NCI-H1092 (cell line): Measurements from ENCODE around the gene NRXN3.

ENCODE experiments used
- DNase-seq: peaks from one replicate; lab custom pipeline; 2025; lab: John Stamatoyannopoulos, UW

Gene NRXN3

DNA sequence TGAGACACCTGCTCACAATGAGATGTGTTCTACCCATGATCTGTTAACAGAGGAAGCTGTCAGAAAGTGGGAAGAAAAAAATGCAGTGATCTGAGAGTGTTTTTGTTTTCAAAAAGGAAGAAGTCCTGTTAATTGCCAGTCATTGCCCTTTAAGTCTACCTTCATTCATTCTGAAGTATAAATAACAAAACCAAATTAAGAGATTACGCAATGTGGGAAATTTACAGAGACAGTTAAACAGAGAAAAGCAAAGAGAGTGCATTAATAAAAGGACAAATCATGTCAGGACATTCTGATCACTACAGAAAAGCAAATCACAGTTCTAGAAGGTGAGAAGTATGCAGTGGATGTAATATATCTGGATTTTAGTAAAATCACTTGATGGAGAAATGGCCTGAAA lies 154.2 kb downstream of the NRXN3 start:
- DNase-seq, result no peak

DNA sequence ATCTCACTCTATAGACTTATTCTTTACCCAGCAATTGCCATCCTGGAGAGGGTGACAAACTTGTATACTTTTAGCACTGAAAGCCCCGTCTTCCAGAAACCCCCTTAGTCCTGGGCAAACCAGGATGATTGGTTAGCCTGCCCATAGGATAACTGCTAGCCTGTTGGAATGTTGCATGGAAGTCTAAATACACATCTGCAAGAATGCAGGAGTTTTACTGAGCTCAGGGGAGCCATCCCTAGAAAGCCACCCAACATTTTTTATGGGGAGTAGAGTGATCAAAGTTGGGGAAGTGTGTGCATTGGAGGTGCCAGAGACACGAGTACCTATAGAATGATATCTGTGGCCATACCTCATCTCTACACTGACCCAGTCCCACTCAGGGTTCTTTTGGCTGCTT lies 155.7 kb downstream of the NRXN3 start:
- DNase-seq, result no peak

DNA sequence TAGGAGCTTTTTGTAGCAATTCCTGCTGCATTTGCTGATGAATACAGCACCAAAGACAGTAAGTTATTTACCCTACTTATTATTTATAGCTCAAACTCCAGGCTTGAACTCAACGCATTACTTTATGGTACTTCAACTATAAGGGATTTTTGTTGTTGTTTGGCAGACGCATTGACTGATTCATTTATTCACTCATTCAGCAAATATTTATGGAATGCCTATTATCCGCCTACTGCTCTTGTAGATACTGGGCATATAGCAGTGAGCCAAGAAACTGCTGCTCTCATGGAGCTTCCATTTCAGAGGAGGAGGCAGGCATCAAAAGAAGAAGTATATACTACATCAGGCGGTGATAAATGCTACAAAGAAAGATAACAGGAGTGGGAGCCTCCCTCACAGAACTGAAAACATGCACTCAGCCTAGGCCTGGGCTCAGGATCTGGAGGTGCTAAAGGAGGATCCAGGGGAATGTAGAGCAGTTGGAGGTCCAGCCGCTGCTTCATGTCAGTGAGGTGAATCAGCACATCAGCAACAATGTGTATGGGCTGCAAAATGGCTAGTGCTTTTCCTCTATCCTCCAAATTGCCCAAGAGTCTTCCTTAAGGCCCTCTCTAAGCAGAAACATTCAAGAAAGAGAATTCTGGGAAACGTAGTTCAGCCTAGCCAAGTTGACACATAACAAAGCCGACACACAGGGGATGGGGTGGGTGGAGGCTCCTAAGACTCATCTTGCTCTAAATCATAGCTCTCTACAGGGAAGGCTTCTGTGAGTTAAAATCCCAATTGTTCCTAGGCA lies 157.5 kb downstream of the NRXN3 start:
- no peak for DNase-seq

DNA sequence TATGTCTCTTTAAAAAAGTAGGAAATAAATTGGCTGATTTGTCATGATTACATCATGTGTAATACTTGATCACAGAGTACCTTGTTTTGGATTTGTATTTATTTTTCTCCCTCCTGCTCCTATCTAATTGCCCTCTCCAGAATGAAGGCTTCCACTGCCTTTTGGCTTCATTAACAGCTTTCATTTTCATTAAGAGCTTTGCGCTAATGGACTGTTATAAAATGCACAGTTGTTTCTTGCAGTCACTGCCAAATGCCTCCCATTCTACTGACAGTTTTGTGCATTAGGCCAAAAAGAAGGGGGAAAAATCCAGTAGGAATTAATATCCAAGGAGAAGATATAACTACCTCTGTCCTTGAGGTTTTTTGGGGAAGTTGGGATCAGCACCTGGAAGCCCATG lies 159.2 kb downstream of the NRXN3 start:
- DNase-seq, result no peak

DNA sequence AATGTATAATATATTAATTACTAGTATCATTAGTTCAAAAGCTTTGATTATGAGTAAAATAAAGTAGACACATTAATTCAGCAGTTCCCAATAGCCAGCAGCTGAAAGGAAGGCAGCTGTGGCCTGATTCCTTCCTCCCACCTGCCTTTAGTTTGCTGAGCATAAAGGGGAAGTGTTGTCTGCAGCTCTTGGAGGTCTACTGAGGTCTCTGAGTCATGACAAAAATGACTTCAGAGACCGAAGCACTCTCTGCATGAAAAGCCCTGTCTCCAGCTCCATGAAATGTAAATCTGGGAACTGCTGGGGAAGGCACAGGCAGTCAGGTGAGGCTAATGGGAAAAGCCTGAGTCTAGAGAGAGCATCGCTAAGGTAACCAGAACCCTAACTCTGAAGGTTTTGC lies 165.4 kb downstream of the NRXN3 start:
- DNase-seq, result no peak

DNA sequence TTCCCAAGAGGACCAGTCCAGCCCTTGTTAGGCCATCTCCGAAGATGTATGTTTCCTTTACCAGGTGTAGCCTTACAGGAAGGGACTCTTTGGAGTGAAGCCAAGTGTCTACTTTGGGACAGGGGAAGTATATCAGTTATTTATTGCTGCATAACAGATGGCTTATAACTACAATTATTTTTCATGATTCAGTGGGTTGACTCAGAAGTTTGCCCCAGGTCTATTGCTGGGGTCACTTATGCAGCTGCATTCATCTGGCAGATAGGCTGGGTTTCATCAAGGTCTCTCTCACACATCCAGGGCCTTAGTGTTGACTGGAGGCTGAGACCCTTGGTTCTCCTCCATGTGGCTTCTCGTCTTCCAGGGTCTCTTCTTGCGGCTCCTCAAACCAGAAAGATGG lies 170.1 kb downstream of the NRXN3 start:
- no peak for DNase-seq

DNA sequence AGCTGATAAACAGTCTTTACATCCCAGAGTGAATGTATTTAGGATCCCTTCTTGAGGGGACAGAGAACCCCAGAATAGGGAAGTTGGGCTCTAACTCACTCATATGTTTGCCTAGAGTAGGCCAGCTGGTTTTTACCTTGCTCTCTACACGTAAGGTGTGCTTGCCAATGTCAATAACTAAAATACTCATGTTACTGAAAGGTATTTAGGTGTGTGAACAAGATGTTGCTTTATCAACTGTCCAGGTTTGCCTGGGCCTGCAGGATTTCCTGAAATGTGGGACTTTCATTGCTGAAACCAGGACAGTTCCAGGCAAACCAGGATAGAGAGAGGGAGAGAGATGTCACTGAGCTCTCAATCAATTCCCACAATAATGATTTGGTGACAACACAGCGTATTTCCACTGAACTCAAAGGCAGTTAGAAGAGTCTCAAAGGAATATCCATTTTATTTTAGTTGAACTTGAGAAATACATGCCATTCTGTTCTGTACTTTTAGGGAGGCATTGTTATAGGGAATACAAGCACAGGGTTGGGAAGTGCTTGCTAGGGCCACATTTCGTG lies 171.7 kb downstream of the NRXN3 start:
- no peak for DNase-seq

DNA sequence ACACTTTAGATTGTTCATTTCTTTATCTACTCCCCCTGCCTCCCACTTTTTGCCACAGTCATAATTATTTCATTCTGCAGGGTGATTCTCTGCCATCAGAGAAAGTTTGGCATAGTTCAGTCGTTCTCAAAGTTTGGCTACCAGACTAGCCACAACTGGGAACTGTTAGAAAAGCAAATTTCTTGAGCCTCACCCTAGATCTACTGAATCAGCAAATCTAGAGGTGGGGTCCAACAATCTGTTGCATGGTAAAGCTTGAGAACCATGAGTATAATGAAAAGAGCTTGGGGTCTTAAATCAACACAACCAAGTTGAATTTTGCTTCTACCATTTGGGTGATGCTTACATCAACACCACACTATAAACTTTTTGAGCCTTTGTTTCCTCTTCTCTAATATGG lies 172.7 kb downstream of the NRXN3 start:
- DNase-seq, result no peak

DNA sequence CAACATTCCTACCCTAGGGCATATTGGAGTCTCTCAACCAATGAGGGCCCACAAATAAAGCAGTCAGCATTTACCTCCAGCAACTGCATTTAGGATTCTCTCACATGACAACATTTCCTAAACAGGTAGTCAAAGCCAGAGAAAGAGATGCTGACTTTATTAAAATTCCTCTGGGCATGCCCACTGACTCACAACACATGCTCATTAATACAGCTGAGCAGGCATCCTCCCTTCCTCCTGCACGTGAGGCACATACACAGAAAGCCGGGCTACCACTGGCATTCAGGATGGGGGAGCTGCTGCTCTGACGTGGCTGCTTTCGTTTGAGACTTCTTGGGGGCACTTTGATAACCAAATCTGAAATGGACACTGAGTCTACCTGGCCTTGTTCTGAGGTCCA lies 174.1 kb downstream of the NRXN3 start:
- DNase-seq, result no peak

DNA sequence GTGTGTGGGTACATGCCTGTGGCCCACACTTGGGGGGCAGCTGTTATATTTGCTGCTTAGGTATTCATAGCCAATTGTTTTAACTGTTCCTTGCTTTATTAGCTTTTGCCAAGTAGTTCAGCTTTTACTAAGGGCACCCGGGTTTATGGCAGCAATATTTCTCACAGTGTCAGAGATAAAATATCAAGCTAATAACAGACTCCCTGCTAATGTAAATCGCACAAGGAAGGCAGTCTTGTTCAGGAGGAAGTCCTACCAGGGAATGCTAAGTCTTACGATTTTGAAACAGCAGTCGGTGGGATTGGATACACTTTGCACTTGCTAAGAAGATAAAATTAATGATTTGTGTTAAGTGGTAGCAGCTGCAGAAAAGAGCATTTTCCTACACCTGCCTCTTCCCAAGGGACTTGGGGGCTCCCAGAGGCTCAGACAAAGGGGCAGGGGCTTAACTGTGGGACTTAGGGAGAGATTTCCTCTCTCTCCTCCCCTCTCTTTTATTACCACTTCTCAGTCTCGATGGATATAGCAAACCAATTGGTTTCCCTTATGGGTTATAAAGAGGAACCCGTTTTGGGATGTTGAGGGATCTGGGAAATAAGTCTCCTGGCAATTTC lies 175.1 kb downstream of the NRXN3 start:
- DNase-seq, result peak; percentile 21

DNA sequence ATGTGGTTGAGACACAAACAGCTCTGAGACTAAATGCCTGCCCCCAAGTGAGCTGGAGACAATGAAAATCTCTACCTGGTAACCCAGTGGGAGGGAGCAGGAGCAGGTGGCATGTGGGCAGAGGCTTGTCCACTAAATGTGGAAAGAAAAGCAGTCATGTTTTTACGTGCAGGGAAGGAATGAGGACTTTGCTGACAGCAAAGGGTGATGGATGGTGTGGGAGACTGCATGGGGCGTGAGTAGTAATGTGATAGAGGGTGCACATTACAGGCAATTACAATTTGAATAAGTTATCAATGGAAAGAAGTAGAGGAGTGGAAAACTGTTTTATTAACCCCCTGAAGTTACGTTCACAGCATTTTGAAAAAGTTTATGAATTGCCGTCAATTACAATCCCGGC lies 176.6 kb downstream of the NRXN3 start:
- DNase-seq, result no peak

DNA sequence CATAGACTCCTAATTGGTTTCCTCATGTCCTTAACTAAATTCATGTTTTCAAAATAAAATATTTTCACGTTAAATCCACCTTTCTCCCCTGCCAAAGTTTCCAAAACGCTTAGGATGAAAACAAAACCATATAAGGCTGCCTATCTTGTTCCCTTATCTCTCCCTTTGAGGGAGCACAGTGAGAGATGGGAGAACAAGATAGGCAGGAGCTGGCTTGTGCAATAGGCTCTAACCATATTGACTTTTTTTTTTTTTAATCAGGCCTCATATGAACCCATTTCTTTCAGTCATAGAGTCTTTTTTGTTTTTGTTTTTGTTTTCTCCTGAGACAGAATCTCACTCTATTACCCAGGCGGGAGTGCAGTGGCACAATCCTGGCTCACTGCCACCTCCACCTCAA lies 184.9 kb downstream of the NRXN3 start:
- no peak for DNase-seq

DNA sequence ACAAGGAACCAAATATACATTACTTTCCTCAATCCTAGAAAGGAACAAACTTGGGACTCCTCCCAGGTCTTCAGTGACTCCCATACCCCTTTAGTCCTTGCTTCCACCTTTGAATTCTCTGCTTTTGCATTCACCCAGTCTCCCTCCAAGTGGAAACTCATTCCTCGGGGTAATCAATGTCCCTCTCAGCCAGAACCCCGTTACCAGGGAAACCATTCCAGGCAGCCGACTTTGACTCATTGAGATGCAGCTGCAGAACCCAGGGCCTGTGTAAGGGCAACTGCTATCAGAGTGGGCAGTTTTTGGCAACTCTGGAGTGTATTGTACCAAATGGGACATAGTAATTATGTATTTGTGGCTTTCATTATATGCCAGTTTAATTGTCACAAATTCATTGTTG lies 186.2 kb downstream of the NRXN3 start:
- peak; percentile 41 for DNase-seq

DNA sequence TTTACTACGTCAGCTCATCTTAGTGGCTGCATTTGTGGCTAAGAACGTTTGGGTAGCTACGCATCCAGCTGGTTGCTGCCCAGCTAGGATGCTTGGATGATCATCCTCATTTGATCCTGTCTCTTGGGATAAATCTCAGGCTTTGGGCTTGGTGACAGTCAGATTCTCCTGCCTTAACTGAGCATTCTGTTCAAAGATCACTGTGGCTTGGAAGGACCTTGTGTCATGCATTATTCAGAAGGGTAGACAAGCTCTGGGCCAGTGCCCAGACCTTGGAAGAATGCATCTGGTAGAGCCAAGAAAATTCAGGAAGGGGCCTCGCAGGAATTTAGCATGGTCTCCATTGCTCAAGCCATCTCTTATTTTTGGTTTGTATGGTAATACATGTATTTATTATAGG lies 188.4 kb downstream of the NRXN3 start:
- no peak for DNase-seq

DNA sequence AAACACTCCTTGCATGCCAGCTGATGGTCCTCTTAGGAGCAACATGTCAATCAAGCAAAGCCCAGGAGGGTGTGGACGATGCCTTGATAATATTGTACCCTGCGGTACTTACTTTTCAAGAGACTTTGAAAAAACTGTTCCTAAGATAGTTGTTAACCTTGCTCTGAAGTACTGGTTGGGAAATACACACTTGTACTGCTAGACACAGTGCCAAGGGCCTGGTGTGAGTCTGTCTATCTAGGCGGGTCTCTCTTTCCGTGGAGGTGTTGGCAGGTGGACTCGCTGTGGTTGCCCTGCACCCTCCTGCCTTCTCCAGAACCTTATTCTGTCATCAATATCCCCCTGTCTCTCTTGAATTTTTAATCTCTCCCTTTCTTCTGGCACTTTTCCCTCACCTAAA lies 189.4 kb downstream of the NRXN3 start:
- DNase-seq, result no peak

DNA sequence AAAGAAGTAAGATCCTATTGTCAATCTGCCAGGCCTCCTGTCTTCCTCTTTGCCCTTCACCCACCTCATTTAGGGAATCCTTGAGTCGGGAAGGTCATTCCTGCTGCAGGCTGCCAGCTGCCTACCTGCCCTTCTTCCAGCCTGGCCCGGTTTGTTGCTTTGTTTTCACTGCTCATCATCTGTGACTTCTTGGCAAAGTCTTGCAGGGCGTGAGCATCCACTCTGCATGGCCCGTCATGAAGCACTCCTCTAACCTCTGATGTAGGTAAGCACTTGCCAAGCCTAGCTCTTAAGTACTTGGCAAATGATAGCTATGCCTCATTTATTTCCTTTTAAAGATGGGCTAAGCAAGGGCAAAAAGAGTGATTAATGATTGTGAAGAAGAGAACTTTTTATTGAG lies 192.8 kb downstream of the NRXN3 start:
- no peak for DNase-seq

DNA sequence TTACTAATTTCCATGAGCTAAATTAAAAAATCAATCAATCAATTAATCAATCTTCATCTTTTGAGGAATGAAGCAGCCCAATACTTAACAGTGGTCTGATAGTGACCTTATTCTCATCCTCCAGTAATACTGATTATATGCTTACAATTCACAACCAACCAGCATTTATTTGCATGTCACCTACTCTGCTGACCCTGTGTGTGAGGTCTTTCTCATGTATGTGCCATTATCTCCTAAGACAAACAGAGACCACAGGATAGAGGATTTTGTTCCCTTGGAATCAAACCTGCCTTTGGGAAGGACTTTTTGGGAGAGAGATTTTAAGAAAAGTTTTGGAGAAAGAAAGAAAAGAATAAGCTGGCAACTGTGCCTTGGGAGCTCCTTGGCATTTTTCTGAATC lies 197.2 kb downstream of the NRXN3 start:
- DNase-seq, result no peak

DNA sequence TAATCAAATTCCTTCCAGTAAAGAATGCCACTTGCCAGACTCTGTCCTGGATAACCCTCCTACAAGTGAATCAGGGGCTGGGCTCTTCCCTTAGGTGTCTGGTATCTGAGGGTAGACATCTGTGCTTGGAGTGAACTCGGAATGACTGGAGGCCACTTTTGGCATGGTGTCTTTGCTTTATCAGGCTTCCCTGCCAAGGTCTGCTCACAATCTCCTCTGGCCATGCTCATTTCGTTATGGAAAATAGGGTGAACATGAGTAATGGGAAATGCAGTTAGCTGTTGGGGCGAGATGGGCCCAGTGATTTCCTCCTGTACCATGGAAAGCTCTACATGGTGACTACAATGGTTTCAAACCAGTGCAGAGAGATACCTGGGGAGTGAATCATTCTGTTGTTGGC lies 212.9 kb downstream of the NRXN3 start:
- no peak for DNase-seq

DNA sequence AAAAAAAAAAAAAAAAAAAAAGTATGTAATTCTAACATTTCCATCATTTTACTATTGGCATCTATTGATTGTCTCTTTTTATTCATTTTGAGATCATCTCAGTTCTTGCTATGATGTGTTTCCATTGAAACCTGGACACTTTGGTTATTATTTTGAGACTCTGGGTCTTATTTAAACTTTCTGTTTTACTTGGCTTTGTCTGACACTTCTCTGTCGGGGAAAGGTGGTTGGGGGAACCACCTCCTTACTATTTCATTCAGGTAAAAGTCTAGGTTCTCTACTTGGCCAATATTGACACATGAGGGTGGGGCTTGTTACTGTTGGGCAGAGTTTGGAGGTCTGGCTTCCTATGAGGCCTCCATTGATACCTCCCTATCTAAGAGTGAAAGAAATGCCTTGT lies 228.0 kb downstream of the NRXN3 start:
- DNase-seq, result no peak

DNA sequence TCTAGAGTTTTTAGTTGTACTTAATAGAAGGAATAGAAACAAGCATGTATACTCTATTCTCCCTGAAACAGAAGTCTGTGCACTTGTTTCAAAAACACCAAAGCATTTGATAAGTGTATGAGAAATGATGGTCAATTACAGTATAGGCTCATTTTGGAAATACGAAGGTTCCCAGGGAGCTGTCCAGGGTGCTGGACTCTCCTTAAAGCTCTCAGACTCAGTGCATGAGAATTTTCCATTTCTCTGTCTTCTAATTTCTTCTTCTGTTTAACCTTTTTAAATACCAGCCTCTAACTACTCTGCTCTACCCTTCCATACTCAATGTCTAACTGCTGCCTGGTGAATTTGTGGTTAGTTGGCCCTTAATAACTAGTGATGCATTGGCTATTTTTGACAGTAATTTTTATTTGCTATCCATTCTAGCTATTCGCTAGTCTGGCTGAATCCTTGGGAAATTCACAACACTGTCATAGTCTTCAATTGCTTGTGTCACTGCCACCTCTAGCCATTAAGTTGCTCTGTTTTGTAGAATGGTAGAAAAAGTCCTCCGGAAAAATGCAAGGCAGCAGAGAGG lies 229.2 kb downstream of the NRXN3 start:
- DNase-seq, result no peak

DNA sequence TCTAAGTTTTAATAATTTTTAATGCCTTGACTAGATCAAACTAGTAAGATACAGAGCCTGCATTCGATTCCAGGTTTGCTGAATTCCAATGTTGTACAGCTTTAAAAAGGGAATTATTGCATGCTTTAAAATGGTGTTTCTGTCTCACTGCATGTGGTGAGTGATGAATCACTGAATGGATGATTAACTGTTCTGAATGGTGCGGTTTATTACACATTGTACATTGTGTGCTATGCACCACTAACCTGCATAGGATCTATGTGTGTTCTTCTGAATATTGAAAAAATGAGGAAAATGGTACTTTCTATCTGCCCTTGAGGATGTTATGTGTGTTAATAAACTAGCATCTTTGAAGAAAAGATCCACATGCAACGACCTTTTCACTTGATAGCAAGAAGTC lies 231.7 kb downstream of the NRXN3 start:
- DNase-seq, result no peak

DNA sequence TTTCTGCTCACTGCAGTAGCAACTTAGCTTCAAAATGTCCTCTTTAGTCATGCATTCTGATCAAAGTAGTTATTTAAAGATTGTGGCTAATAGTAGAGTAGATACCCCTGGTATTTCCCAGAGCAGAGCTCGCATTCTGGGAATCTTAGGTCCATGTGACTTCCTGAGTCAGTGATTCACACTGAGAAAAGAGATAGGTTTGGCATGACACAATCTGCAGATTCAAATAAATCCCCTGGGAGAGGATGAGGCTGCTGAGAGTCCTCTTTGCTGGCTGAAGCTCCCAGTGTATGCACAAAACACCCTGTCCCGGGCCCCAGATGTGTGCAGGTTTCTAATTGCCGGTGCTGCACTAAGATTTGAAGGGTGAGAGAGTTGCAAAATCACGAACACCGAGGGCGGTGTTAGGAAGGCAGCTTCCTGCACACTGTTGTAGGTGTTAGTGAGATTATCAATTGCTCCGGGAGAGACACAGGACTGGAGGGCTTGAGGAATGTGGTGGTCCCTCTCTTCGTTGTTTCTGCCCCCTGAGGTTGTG lies 233.2 kb downstream of the NRXN3 start:
- no peak for DNase-seq
